ENCODE results near the gene PNKP.

DNA sequence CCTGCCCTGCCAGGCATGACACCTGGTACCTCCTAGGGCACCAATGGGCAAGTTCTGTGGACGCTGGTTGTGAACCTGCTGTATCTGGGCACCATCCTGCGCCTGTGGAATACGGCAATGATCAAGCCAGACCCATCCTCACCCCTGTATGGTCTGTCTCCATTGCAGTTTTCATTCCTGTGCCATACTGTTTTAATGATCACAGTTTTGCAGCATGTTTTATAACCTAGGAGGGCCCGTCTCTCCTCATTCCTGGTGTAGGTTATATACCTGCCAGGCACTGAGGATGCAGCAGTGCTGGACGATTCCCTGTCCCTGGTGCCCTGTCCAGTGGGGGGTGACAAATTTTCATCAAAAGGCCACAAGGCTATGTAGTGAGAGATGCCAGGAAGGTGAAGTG lies 15.7 kb upstream of the PNKP start:
- TF ChIP-seq, protein P1, sequence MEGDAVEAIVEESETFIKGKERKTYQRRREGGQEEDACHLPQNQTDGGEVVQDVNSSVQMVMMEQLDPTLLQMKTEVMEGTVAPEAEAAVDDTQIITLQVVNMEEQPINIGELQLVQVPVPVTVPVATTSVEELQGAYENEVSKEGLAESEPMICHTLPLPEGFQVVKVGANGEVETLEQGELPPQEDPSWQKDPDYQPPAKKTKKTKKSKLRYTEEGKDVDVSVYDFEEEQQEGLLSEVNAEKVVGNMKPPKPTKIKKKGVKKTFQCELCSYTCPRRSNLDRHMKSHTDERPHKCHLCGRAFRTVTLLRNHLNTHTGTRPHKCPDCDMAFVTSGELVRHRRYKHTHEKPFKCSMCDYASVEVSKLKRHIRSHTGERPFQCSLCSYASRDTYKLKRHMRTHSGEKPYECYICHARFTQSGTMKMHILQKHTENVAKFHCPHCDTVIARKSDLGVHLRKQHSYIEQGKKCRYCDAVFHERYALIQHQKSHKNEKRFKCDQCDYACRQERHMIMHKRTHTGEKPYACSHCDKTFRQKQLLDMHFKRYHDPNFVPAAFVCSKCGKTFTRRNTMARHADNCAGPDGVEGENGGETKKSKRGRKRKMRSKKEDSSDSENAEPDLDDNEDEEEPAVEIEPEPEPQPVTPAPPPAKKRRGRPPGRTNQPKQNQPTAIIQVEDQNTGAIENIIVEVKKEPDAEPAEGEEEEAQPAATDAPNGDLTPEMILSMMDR (conservative IDR thresholded peaks at IDR 0.05) = no peak
- no peak for TF ChIP-seq ZFX (IDR thresholded peaks at IDR 0.05)

All from C4-2B (cell line).